Right lobe of liver (tissue), 6 donors: ENCODE data around the gene AFF4. TPM values are rescaled to one million over a fixed set of nuclear protein-coding genes. Genes with fewer than 3 reads are reported as not detected.
A peak's percentile ranks its signal among the peaks of the same experiment; 100 is the strongest.

Experiments
- ATAC-seq, 4 donors: fragments of 200-7000 bp; cut with Tn5 transposase; one replicate each; pipeline ENCODE4 v1.9.1; 2020; ENCODE audit warnings: mild to moderate bottlenecking in 4 of 4, moderate library complexity in 4 of 4
- DNase-seq, 3 donors: peaks; one replicate each; pipeline ENCODE4 v3.0.0-alpha.2; 2020
- H3K27ac ChIP-seq, 3 donors: fragments of 200-600 bp; one replicate each; pipeline ENCODE4 v1.8.0; 2022
- H3K27me3 ChIP-seq, 2 donors: fragments of 200-600 bp; one replicate each; pipeline ENCODE4 v1.8.0; 2022
- H3K36me3 ChIP-seq, 4 donors: fragments of 200-600 bp; sonication (generic) in 1 of 4; one replicate each; pipeline versions ENCODE4 v1.5.1 to v1.8.0; 2017 to 2022; ENCODE audit warnings: control low read depth in 1 of 4
- H3K4me1 ChIP-seq, 4 donors: fragments of 200-600 bp; sonication (generic) in 1 of 4; one replicate each; pipeline versions ENCODE4 v1.5.1 to v1.8.0; 2017 to 2022; ENCODE audit warnings: control low read depth in 1 of 4
- H3K4me3 ChIP-seq, 3 donors: fragments of 200-600 bp; one replicate each; pipeline ENCODE4 v1.8.0; 2022
- H3K9me3 ChIP-seq, 4 donors: fragments of 200-600 bp; sonication (generic) in 1 of 4; one replicate each; pipeline versions ENCODE4 v1.5.1 to v1.8.0; 2017 to 2022; ENCODE audit warnings: control low read depth in 1 of 4
- POLR2A ChIP-seq: fragments of 450-650 bp; IDR thresholded peaks from one replicate; pipeline ENCODE4 v1.6.1; 2017; ENCODE audit warnings: antibody characterized with exemption, mild to moderate bottlenecking
- WGBS: methylation state at CpG from one replicate; pipeline ENCODE4 v1.1.6; 2018; ENCODE audit warnings: low coverage, low lambda C conversion rate; ENCODE audit not compliant: insufficient coverage; ENCODE audit errors: missing lambda C conversion rate; 5-methylcytosine and 5-hydroxymethylcytosine counted together
- intact Hi-C, 2 donors: fragments of 100-400 bp; cut with DNase I; formaldehyde crosslinking; loops; one replicate each; pipeline versions ENCODE4 v1.11.2 to v1.14.1; 2022
- total RNA-seq, 6 experiments: library from RNA; depleted of rRNA in 2 of 6; stranded (reverse); fragments of >200 nt in 2 of 6; fragmentation: NEBNext Ultra II Directional in 3 of 6; extraction: Animal tissue kit (Norgen Biotek cat#: 25700) in 3 of 6; gene quantifications; one replicate each; pipeline versions ENCODE4 v1.1.0 to v1.2.4, GENCODE V29; 2016 to 2023
- TF ChIP-seq, protein P1 (sequence below), 4 donors: fragments of 200-600 bp in 3 of 4; fragments of 450-650 bp in 1 of 4; IDR thresholded peaks; one replicate each; pipeline versions ENCODE4 v1.5.1 to v1.8.0; 2016 to 2022; ENCODE audit warnings: antibody characterized with exemption in 4 of 4, mild to moderate bottlenecking in 2 of 4
- donor health status: DM: no; HTN: yes; CAD: no.
- donor health status: DM: no; HTN: no; CAD: no.
- donor health status: DM: no; HTN: no; CAD: no.
- donor health status: DM: no; HTN: yes; CAD: no.
- donor health status: DM: no; HTN: yes; CAD: no.

Gene AFF4
- total RNA-seq, 6 experiments from 2014 or later = 16.4 to 26.8 (median 20.2) TPM

DNA sequence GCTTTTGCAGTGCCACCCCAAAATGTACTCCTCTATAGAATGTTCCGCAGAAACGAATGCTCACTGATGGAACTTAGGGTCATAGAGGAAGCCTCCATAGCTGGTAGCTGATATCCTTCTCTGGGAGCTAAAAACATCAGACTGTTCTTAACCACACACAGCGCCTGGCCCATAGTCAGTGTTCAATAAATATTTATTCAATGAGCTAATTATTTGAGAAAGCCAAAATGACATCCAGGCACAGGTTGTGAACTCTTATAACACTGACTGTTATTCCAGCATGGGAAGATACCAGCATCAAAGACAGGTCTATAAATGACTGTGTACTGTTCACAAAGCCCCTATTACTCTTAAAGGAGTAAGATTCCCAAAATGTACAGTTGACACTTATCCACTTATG lies 110.1 kb downstream of the AFF4 start:
- intact Hi-C loops = no loop called here
- no peaks in the 10 kb centered on the region for H3K27me3 ChIP-seq
- H3K4me1 ChIP-seq = peaks cover 0 to 52% (median 14%) of the 10 kb centered on the region in 4 donors
- ATAC-seq (peak; percentile 87 to 93 (median 91)), DNase-seq (peak in 1 of 3 donors; percentile 66)
- H3K27ac ChIP-seq = peak overlapping the region; percentile 64 to 79 (median 73)
- no peaks in the 10 kb centered on the region for H3K9me3 ChIP-seq
- no peaks in the 10 kb centered on the region for H3K36me3 ChIP-seq
- peak overlapping the region in 1 of 3 donors; percentile 8 for H3K4me3 ChIP-seq
- TF ChIP-seq POLR2A = peak; percentile 87
- TF ChIP-seq, protein P1, sequence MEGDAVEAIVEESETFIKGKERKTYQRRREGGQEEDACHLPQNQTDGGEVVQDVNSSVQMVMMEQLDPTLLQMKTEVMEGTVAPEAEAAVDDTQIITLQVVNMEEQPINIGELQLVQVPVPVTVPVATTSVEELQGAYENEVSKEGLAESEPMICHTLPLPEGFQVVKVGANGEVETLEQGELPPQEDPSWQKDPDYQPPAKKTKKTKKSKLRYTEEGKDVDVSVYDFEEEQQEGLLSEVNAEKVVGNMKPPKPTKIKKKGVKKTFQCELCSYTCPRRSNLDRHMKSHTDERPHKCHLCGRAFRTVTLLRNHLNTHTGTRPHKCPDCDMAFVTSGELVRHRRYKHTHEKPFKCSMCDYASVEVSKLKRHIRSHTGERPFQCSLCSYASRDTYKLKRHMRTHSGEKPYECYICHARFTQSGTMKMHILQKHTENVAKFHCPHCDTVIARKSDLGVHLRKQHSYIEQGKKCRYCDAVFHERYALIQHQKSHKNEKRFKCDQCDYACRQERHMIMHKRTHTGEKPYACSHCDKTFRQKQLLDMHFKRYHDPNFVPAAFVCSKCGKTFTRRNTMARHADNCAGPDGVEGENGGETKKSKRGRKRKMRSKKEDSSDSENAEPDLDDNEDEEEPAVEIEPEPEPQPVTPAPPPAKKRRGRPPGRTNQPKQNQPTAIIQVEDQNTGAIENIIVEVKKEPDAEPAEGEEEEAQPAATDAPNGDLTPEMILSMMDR (IDR thresholded peaks at IDR 0.05) = no peak
- 24% methylated on average over 3 of the region's 3 CpGs for WGBS

GRCh38 chr5:132850066-132850465 lies 113.4 kb downstream of the AFF4 start:
- DNase-seq (no peak), ATAC-seq (peak in 1 of 4 donors; percentile 41)
- H3K27ac ChIP-seq = peak overlapping the region; percentile 37 to 81 (median 56)
- TF ChIP-seq, protein P1 (IDR thresholded peaks at IDR 0.05) = no peak
- no peak for TF ChIP-seq POLR2A
- WGBS = 49% methylated on average over 2 of the region's 2 CpGs
- no peak overlapping the region for H3K4me3 ChIP-seq
- no peaks in the 10 kb centered on the region for H3K36me3 ChIP-seq
- intact Hi-C loops = no loop called here
- peaks cover 0 to 50% (median 14%) of the 10 kb centered on the region in 4 donors for H3K4me1 ChIP-seq
- H3K27me3 ChIP-seq = no peaks in the 10 kb centered on the region
- H3K9me3 ChIP-seq = no peaks in the 10 kb centered on the region

- no peaks in the 10 kb centered on the region for H3K36me3 ChIP-seq
- no peak overlapping the region for H3K4me3 ChIP-seq
- WGBS = 29% methylated on average over 1 of the region's 1 CpG
- peak; percentile 28 to 45 (median 42) for ATAC-seq
- no peak for DNase-seq
- H3K27ac ChIP-seq = peak overlapping the region; percentile 37 to 81 (median 56)
- H3K4me1 ChIP-seq = peaks cover 0 to 43% (median 13%) of the 10 kb centered on the region in 4 donors
- no peaks in the 10 kb centered on the region for H3K27me3 ChIP-seq
- intact Hi-C loops = no loop called here
- no peak for TF ChIP-seq POLR2A
- TF ChIP-seq, protein P1 (IDR thresholded peaks at IDR 0.05) = no peak
- H3K9me3 ChIP-seq = no peaks in the 10 kb centered on the region
These were observed 114.1 kb downstream of the AFF4 start for GRCh38 chr5:132849347-132849746.

- H3K9me3 ChIP-seq = no peaks in the 10 kb centered on the region
- H3K4me3 ChIP-seq = no peak overlapping the region
- ATAC-seq (no peak), DNase-seq (no peak)
- peaks cover 0 to 36% (median 9%) of the 10 kb centered on the region in 4 donors for H3K4me1 ChIP-seq
- intact Hi-C loops = no loop called here
- no peaks in the 10 kb centered on the region for H3K36me3 ChIP-seq
- 96% methylated on average over 8 of the region's 8 CpGs for WGBS
- no peak overlapping the region for H3K27ac ChIP-seq
- no peak for TF ChIP-seq POLR2A
- TF ChIP-seq, protein P1 (IDR thresholded peaks at IDR 0.05) = no peak
- H3K27me3 ChIP-seq = no peaks in the 10 kb centered on the region
These were observed 115.2 kb downstream of the AFF4 start for GRCh38 chr5:132848270-132848669.

- H3K4me1 ChIP-seq = peaks cover 0 to 55% (median 20%) of the 10 kb centered on the region in 4 donors
- ATAC-seq (no peak), DNase-seq (no peak)
- H3K36me3 ChIP-seq = no peaks in the 10 kb centered on the region
- WGBS = 28% methylated on average over 4 of the region's 4 CpGs
- intact Hi-C loops = no loop called here
- TF ChIP-seq, protein P1 (IDR thresholded peaks at IDR 0.05) = no peak
- TF ChIP-seq POLR2A = peak; percentile 25
- peak overlapping the region; percentile 94 to 98 (median 95) for H3K27ac ChIP-seq
- no peak overlapping the region for H3K4me3 ChIP-seq
- no peaks in the 10 kb centered on the region for H3K27me3 ChIP-seq
- no peaks in the 10 kb centered on the region for H3K9me3 ChIP-seq
These were observed 122.1 kb downstream of the AFF4 start for GRCh38 chr5:132841305-132841704.
